ENCODE data around the gene TM9SF4.
"Not testable (repeated sequence)": the region's sequence is repeated elsewhere in the genome, so short reads cannot be mapped to it uniquely, and the experiment has no call there.

TM9SF4 gene

DNA sequence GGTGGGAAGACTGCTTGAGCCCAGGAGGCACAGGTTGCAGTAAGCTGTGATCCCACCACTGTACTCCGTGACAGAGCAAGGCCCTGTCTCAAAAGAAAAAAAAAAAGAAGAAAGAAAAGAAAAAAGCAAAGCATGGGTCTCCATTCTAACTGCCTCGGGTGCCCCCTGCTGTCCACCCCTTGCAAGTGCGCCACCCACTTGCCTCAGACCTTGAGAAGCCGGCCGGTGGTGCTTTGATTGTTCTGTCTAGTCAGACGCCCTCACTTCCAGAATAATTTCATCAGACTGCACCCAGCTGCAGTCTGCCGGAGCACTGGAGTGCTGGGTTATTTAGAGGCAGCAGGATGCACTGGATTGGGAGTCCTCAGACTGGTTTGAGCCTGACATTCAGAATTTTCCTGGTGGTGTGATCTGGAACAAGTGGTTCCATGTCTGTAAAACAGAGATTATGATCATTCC, 17.6 kb upstream of the TM9SF4 start:
- DNase-seq = peak; percentile 19

DNA sequence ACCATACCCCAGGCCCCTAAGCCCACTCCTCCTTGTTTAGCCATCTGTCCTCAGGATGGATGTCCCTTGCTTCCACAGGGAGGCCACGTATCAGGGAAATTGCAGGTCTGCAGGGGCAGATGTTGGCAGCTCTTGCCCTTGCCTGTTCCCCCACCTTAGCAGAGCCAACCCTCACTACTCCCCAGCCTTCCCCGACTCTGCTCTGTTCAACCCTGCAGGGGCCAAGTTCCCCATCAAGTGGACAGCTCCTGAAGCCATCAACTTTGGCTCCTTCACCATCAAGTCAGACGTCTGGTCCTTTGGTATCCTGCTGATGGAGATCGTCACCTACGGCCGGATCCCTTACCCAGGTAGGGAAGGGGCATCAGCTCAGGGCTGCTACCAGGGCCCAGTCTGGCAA, 10.7 kb upstream of the TM9SF4 start:
- no peak for DNase-seq

DNA sequence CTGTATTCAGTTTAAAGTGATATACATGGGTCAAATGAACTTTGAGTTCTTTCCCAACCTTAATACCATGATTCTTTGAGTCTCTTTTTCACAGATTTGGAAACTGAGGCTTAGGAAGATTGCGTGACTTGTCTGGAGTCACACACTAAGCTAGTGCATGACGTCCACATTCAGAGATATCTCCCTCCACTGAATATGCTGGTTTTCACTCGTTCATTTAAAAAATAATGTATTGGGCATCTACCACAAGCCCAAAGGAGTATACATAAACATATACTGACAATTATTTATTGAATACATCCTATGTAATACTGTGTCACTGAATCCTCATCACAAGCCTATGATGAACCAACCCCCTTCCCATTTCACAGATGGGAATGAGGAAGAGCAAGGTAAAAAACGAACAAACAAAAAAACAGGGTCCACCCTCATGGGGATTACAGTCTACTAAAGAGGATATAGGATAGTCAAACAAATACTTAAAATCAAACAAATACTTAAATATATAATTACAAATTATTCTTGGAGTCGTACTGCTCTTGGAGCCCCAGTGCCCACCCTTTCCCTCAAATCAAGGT, 611 bp upstream of the TM9SF4 start:
- DNase-seq = no peak

DNA sequence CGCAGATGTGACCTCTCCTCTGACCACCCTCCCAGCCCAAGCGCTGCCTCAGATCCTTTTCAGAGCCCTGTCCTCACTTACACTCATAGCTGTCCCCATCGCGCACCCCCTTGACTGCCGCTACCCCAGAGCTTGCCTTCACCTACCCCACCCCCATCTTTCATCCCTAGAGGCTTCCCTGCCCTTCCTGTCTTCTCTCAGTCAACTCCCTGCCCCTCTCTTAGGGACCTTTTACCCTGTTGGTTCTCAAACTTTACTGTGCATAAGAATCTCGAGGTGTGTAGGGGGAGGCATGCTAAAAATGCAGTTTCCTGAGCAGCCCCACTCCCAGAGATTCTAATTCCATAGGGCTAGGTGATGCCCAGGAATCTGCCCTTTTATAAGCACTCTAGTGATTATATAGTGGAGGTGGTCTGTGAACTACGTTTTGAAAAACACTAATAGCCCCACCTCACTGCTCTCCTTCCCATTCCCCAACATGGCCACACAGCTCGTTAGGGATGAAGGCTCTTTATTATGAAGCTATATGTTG, 725 bp downstream of the TM9SF4 start:
- DNase-seq = no peak

DNA sequence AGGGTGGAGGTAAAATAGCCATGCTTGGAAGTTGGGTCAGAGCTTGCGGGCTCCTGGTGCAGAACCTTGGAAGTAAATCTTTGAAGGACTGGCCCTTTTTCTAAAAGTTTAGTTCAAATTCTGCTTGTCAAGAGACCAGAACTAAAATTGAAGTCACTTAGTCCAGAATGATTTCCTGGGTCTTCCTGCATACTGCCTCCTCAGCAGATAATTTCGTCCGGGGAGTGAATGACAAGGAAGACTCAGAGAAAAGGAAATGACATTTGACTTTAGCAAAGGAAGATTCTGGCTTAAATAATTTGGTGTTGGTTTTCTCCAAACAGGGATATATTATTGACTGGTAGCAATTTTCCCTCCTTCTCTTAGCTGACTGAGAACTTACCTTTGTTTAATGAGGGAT, 1.2 kb downstream of the TM9SF4 start:
- no peak for DNase-seq

DNA sequence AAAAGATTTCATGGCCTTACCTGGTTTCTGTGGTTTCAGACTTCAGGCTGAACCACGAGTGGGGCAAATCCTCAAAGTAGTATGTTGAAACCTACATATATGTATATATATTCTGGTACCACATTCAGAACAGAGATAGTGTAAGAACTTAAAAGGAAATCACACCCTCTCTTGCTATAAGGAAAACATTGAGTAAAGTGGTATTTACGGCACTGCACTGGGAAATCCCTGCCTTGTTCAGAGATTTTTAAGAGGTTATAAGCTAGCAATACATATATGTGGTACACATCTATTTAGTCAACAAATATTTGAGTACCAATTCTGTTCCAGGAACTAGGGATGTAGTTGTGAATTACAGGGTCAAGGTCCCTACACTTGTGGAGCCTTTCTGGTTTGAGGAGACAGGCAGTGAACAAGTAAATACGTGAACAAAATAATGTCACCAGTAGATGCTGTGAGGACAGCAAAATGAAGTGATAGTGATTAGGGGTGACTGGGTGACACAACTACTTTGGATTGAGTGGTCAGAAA, 1.7 kb downstream of the TM9SF4 start:
- no peak for DNase-seq

DNA sequence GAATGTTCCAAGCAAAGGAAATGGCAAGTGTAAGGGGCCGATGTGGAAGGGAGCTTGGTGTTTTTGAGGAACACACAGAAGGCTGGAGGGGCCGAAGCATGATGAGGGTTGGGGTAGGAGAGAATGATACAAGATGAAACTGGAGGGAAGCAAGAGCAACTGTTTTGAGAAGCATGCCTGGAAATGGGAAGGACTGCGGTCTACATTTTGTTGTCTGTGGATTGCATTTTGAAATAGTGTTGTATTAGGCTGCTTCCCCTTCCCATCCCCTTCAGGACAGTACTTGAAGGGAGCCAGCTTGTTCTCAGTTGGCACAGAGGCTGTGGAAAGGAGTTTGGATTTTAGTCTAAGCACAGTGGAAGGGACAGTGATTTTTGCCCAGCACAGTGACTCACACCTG, 2.2 kb downstream of the TM9SF4 start:
- no peak for DNase-seq

DNA sequence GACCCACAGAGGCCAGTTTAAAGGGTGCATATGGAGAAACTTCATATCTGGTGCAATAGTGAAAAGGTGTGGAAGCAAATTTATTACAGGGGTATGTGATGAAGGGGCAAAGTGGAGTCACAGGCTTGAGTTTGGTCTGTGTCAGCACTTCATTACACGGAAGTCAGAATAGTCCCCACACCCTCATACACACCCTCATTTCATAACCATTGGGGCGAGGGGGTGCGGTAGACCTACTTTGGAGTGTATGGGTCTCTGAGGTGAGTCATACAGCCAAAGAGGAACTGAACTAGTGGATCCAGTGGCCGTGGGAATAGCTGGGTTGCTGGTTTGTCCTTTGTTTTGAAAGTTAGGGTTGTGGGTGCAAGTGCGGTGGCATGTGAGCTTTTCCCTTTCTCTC, 3.3 kb downstream of the TM9SF4 start:
- no peak for DNase-seq

DNA sequence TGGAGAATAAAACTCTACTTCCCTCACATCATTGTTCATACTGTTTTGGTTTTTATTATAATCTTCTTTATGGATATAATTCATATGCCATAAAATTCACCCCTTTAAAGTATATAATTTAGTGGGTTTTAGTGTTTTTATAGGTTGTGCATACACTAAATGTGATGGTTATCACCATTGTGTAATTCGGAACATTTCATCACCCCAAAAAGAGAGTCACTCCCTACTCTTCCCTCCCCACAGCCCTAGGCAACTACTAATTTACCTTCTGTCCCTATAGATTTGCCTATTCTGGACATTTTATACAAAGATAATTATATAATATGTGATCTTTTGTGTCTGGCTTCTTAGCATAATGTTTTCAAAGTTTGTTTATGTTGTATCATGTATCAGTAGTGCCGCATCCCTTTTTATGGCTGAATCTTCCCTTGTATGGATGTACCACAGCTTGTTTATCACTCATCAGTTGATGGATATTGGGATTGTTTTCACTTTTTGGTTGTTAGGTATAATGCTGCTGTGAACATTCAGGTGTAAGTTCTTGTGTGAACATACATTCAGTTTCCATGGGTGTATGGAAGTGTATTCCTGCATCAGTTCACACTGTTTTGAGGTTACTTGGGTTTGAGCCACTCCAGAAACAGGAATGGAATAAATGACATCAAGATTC, 4.2 kb downstream of the TM9SF4 start:
- no peak for DNase-seq

DNA sequence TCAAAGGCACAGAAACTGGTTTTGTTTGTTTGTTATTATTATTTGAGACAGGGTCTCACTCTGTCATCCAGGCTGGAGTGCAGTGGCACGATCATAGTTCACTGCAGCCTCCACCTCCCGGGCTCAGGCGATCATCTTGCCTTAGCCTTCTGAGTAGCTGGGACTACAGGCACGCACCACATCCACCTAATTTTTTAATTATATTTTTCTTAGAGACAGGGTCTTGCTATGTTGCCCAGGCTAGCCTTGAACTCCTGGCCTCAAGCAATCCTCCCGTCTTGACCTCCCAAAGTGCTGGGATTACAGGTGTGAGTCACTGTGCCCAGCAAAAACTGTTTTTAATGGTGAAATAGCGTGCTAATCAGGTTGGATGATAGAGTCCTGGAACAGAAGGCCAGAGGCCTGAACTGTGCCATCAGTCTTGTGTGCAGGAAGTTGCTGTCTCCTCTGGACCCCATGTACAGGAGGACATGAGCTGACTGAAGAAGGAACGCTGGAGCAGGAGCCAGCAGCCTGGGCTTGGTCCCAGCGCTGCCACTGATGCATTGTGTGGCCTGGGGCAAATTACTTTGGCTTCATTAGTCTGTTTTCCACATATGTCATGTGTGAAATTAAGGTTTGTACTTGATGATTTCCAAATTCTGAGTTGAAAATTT, 4.9 kb downstream of the TM9SF4 start:
- no peak for DNase-seq

DNA sequence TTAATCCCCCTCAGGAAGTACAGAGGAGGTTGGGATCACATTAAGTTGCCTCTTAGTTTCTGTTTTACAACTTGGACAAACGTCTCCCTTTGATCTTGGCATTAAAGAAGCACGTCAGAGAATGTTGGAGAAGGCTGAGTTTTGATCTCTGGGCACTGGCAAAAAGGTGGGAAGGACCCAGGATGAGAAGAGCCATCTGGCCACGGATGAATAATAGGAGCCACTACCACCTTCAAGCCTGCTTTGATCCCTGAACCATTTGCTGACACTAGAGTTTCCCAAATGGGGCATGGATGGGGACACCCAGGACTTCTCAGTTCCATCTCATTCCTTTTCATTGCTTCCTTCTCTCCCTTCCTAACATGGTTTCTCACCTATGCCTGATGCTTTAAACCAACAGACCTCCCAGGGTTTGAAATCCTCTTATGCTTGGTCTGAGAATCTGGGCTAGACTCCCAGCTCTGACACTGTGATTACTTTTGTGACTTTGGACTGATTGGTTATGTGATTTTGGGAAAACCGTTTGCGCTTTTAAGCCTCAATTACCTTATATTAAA, 5.8 kb downstream of the TM9SF4 start:
- DNase-seq = no peak

DNA sequence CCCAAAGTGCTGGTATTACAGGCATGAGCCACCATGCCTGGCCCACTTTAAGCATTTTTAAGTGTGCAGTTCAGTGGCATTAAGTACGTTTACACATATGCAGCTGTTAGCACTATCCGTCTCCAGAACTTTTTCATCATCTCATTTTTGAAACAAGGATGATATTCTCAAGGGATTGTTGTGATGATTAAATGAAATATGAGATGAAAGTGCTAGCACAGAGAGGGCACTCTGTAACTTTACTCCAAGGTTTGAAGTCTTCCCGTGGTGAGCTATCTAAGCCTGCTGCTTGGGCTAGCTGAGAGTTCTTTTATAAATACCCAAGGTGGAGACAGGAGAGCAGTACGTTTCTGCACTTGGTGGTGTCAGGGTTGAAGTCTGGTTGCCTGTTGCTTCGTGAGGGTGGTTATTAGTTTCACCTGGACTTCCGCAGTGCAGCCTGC, 6.6 kb downstream of the TM9SF4 start:
- DNase-seq = no peak

DNA sequence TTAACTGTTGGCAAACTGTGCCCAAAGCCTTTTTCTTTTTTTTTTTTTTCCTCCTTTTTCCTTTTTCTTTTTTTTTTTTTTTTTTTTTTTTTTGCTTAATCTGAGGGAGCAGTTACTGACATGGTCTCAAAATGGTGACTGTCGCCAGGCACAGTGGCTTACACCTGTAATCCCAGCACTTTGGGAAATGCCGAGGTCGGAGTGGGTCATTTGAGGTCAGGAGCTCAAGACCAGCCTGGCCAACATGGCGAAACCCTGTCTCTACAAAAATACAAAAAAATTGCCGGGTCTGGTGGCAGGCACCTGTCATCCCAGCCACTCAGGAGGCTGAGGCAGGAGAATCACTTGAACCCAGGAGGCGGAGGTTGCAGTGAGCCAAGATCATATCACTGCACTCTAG, 7.3 kb downstream of the TM9SF4 start:
- not testable (repeated sequence) for DNase-seq

DNA sequence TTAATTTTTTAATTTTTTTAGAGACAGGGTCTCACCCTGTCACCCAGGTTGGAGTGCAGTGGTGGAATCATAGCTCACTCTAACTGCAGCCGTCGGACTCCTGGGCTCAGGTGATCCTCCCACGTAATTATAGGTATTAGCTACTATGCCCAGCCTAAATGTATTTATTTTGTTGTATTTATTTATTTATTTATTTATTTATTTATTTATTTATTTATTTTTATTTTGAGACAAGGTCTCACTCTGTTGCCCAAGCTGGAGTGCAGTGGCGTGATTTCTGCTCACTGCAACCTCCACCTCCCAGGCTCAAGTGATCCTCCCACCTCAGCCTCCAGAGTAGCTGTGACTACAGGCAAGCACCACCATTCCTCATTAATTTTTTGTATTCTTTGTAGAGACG, 8.9 kb downstream of the TM9SF4 start:
- DNase-seq = not testable (repeated sequence)

DNA sequence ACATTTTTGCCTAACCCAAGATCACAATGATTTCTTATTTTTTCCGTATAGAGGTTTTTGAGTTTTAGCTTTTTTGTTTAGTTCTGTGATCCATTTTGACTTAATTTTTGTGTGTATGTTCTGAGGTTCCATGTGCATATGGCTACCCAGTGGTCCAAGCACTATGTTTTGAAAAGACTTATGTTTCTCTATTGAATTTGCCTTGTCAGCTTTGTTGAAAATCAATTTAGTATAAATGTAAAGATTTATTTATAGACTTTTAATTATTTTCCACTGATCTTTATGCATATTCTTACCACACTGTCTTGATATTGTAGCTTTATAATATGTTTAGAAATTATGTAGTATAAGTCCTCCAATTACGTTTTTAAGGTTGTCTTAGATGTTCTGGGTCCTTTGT, 10.2 kb downstream of the TM9SF4 start:
- no peak for DNase-seq

DNA sequence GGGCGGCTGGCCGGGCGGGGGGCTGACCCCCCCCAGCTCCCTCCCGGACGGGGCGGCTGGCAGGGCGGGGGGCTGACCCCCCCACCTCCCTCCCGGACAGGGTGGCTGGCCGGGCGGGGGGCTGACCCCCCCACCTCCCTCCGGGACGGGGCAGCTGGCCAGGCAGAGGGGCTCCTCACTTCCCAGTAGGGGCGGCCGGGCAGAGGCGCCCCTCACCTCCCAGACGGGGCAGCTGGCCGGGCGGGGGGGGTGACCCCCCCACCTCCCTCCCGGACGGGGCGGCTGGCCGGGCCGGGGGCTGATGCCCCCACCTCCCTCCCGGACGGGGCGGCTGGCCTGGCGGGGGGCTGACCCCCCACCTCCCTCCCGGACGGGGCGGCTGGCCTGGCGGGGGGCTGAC, 12.4 kb downstream of the TM9SF4 start:
- DNase-seq = not testable (repeated sequence)

DNA sequence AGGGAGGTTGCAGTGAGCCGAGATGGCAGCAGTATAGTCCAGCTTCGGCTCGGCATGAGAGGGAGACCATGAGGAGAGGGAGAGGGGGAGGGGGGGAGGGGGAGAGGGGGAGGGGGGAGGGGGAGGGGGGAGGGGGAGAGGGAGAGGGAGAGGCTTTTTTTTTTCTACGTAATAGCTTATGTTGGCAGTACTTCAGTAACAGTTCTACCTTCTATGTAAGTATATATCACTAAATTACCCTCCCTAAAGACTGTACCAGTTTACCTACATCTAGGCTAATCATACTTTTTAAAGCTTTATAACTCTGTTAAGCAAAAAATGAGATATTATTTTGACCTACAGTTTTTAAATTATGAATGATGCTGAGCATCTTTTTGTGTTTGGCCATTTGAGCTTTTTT, 13.6 kb downstream of the TM9SF4 start:
- no peak for DNase-seq

DNA sequence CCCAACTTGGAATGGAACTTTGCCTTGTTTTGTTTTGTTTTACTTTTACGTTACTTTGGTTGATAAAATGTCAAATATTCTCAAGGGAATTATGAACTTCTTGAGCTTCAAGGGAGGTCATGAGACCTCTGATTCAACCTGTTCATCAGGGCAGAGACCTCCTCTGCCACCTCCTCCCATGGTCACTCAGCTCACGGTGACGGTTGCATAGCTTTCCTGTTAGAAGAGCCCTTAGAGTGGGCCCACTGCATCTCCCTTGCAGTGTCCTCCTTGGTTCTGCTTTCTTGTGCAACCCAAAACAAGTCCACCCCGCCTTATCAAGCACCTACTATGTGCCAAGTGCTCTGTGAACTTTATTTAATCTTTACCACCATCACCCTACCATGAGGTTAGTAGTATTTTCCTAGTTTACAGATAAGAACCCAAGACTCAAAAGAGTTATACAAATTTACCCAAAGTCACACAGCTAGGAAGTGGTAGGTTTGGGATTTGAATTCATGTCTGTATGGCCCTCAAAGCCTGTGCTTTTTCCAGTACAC, 15.5 kb downstream of the TM9SF4 start:
- DNase-seq = no peak

DNA sequence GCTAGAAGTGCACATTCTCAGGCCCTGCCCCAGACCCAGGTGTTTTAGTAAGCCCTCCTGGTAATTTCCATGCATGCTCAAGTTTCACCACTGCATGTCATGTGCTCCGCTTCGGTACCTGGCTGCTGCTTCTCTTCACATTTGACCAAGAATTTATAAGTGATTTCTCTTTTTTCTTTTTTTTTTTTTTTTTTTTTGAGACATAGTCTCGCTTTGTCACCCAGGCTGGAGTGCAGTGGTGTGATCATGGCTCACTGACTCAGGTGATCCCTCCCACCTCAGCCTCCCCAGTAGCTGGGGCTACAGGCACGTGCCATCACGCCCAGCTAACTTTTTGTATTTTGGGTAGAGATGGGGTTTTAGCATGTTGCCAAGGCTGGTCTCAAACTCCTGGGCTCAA, 16.0 kb downstream of the TM9SF4 start:
- DNase-seq = no peak

DNA sequence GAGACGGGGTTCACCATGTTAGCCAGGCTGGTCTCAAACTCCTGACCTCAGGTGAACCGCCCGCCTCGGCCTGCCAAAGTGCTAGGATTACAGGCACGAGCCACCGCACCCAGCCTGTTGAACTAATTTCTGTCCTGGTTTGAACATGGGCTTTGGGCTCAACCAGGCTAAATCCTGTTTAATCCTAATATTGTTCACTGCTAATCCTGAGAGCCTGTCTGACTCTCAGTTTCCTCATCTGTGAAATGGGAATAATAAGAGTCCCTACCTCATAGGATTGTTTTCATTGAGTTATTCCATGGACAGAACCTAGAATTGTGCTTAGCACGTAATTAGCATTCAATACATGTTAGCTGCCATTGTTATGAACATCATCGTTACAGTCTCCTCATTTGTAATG, 17.4 kb downstream of the TM9SF4 start:
- no peak for DNase-seq

DNA sequence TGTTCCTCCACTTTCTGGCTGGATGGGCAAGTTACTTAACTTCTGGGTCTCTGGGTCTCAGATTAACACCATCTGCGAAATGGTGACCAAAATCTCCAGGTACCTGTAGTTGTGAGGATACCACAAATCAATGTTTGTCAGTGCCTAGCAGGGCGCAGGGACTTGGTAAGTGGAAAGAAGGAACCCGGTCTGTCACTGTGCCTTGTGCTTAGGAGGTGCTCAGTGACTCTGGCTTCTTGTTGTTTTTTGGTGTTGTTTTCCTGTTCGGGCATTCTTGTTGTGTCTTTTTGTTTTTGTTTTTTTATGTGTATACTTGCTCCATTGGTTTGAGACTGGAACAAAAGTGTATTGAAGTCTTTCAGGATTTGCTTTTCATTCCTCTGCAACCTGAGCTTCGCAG, 17.8 kb downstream of the TM9SF4 start:
- DNase-seq = no peak

DNA sequence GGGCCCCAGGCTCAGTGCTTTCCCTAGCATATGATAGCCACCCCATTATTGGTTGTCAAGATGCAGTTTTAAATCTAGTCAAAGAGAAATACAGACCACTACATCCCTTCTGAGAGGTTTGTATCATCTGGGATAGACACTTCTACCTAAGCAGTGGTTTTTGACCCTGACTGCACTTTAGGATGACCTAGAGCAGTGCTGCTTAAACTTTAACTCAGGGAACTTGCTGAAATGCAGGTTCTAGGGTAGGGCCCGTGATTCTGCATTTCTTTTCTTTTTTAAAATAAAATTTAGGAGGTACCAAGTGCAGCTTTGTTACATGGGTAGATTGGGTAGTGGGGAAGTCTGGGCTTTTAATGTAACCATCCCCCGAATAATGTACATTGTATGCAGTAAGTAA, 18.7 kb downstream of the TM9SF4 start:
- no peak for DNase-seq

DNA sequence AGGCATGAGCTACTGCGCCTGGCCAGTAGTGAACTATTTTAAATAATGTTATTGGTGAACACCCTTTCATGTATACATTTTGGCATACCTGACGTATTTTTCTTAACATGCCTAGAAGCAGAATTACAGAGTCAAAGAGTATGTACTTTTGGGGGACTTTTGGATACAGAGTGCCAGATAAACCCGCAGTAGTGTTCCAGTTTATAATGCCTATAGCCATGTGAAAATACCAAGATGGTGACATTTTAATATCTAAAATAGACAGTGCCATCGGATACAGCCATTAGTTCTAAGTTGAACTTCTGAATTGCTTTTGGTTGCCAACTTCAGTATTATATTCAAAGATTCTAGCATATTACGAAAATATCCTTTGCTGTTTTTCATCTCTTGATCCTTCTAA, 20.3 kb downstream of the TM9SF4 start:
- no peak for DNase-seq

Data from DMS79 (cell line).